ENCODE data around the gene FXN. TPM values are rescaled to one million over a fixed set of nuclear protein-coding genes. Genes with fewer than 3 reads are reported as not detected.

FXN gene
- total RNA-seq, 1 experiment from 2014 or later: 24.1 TPM

DNA sequence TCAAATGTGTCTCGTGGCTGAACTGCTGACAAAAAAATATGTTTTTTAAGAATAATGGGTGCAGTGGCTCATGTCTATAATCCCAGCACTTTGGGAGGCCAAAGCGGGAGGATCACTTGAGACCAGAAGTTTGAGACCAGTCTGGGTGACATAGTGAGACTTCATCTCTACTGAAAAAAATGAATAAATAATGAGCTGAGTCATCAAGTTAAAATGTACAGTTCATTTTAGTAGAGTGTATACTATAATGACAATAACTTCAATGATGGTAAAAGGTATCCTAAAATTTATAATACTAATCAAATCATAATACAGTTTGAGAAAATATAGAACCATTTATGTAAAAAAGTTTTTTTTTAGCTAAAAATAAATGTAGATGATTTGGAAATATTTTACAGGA, 100.6 kb downstream of the FXN start (continued):
- TF ChIP-seq, protein P1, sequence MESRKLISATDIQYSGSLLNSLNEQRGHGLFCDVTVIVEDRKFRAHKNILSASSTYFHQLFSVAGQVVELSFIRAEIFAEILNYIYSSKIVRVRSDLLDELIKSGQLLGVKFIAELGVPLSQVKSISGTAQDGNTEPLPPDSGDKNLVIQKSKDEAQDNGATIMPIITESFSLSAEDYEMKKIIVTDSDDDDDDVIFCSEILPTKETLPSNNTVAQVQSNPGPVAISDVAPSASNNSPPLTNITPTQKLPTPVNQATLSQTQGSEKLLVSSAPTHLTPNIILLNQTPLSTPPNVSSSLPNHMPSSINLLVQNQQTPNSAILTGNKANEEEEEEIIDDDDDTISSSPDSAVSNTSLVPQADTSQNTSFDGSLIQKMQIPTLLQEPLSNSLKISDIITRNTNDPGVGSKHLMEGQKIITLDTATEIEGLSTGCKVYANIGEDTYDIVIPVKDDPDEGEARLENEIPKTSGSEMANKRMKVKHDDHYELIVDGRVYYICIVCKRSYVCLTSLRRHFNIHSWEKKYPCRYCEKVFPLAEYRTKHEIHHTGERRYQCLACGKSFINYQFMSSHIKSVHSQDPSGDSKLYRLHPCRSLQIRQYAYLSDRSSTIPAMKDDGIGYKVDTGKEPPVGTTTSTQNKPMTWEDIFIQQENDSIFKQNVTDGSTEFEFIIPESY (IDR thresholded peaks at IDR 0.05; ENCODE audit: extremely low read depth, insufficient replicate concordance, low read length): no peak
- TF ChIP-seq, protein P2, sequence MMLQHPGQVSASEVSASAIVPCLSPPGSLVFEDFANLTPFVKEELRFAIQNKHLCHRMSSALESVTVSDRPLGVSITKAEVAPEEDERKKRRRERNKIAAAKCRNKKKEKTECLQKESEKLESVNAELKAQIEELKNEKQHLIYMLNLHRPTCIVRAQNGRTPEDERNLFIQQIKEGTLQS (IDR thresholded peaks at IDR 0.05): no peak

DNA sequence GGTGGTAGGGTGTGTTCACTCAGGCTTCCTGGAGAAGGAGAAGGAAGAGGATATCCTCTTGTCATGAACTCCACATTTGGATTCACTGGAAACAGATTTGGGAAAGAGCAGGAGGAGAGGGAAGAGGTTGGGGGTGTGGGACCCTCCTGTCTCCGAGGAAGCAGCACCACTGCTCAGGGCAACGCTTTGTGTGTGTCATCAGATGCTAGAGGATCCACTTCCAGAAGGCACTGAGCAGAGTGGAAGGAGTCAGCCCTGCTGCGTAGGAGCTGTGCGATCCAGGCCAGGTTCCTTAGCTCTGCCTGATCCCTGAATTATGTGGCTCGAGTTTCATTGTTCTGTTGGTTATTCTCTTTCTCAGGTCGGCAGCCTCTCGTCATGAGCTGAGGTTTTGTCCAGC, 101.2 kb downstream of the FXN start:
- H3K79me2 ChIP-seq (ENCODE audit: insufficient read depth, low read length): peaks cover 20% of the 10 kb centered on the region; the same call in 1 of the 2 replicates
- no peaks in the 10 kb centered on the region; a peak in 1 of 4 replicates for H3K4me1 ChIP-seq (ENCODE audit: control insufficient read depth in 1 of 2, insufficient read depth in 2 of 2, low read length in 2 of 2)
- BruUV-seq (replicated peaks): no TSS peak
- ChIA-PET CTCF (no interaction called here), POLR2A (no interaction called here), RAD21 (ENCODE audit: low non-redundant PET in 1 of 2, low total read pairs in 2 of 2, uncharacterized antibody in 2 of 2, unreplicated experiment in 2 of 2) (no interaction called here)
- ATAC-seq (no peak), DNase-seq (ENCODE audit: low read depth, low spot score) (no peak)
- TF ChIP-seq CEBPB (IDR thresholded peaks at IDR 0.05; ENCODE audit: low read depth): no peak
- no peak for TF ChIP-seq ZFX (IDR thresholded peaks at IDR 0.05)
- no peak for TF ChIP-seq RAD21 (IDR thresholded peaks at IDR 0.05; ENCODE audit: low read depth)
- TF ChIP-seq, protein P2 (IDR thresholded peaks at IDR 0.05): no peak
- TF ChIP-seq CBX3 (IDR thresholded peaks at IDR 0.05; ENCODE audit: low read depth): no peak
- TF ChIP-seq, protein P1 (IDR thresholded peaks at IDR 0.05; ENCODE audit: extremely low read depth, insufficient replicate concordance, low read length): no peak
- TF ChIP-seq, protein P3, sequence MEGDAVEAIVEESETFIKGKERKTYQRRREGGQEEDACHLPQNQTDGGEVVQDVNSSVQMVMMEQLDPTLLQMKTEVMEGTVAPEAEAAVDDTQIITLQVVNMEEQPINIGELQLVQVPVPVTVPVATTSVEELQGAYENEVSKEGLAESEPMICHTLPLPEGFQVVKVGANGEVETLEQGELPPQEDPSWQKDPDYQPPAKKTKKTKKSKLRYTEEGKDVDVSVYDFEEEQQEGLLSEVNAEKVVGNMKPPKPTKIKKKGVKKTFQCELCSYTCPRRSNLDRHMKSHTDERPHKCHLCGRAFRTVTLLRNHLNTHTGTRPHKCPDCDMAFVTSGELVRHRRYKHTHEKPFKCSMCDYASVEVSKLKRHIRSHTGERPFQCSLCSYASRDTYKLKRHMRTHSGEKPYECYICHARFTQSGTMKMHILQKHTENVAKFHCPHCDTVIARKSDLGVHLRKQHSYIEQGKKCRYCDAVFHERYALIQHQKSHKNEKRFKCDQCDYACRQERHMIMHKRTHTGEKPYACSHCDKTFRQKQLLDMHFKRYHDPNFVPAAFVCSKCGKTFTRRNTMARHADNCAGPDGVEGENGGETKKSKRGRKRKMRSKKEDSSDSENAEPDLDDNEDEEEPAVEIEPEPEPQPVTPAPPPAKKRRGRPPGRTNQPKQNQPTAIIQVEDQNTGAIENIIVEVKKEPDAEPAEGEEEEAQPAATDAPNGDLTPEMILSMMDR (IDR thresholded peaks at IDR 0.05 in 2 of 3, conservative IDR thresholded peaks at IDR 0.05 in 1 of 3; ENCODE audit: borderline replicate concordance in 1 of 3, insufficient read depth in 1 of 3, low read depth in 2 of 3, low read length in 2 of 3): no peak
- no peak for TF ChIP-seq SP1 (IDR thresholded peaks at IDR 0.05; ENCODE audit: low read depth)
- TF ChIP-seq SRF (IDR thresholded peaks at IDR 0.05; ENCODE audit: low read depth): no peak
- TF ChIP-seq SIN3A (IDR thresholded peaks at IDR 0.05; ENCODE audit: low read depth): no peak
- no peaks in the 10 kb centered on the region for H3K27me3 ChIP-seq (ENCODE audit: insufficient read depth, low read length)
- intact Hi-C loops (cut with micrococcal nuclease): no loop called here
- no peak overlapping the region for H2AFZ ChIP-seq (ENCODE audit: low read depth, low read length, poor library complexity, severe bottlenecking)
- H3K36me3 ChIP-seq (ENCODE audit: control insufficient read depth in 1 of 2, insufficient read depth in 2 of 2, low read length in 2 of 2): no peaks in the 10 kb centered on the region; a peak in 1 of 4 replicates
- no peak overlapping the region for H3K9ac ChIP-seq (ENCODE audit: low read length)
- no peaks in the 10 kb centered on the region for H3K9me2 ChIP-seq (ENCODE audit: insufficient read depth)
- no peak overlapping the region for H3K4me3 ChIP-seq (replicated peaks in 1 of 2; ENCODE audit: low read depth in 1 of 2, low read length in 2 of 2)
- H3K4me2 ChIP-seq (ENCODE audit: low read length): no peak overlapping the region
- H3K9me3 ChIP-seq (ENCODE audit: control insufficient read depth in 1 of 2, insufficient read depth in 1 of 2, low read depth in 1 of 2, low read length in 2 of 2): no peaks in the 10 kb centered on the region
- no peaks in the 10 kb centered on the region for H4K20me1 ChIP-seq (ENCODE audit: insufficient read depth)
- H3K27ac ChIP-seq (ENCODE audit: low read depth, low read length): no peak overlapping the region

Data from HCT116 (cell line).